ENCODE results near the gene CDKL5. TPM values are rescaled to one million over a fixed set of nuclear protein-coding genes. Genes with fewer than 3 reads are reported as not detected.

Gene CDKL5
- total RNA-seq, 2 experiments from 2014 or later, result 2.2 to 2.4 TPM

DNA sequence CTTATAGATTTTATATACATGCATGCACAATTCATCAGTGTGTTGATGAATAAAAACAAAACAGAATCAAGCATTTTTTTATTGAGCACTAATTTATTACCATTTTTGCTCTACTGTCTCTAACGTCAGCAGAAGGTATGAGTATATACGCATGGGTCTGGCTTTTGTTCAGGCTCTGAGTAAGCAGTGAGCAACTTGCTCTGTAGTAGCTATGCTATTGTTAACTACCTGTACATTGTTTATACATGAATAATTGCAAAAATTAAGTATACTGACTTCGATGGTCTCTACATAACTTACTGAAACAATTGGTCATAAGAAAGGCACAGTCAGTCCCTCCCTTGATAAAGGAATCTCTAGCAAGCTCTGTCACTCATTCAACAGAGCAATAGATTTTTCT is 123.6 kb downstream of the CDKL5 start:
- H3K27me3 Mint-ChIP-seq, result no peaks in the 10 kb centered on the region
- intact Hi-C loops (cut with DNase I, micrococcal nuclease), result no loop called here
- H3K9me3 ChIP-seq (ENCODE audit: control insufficient read depth in 1 of 2, insufficient read depth in 1 of 2, low read length in 2 of 2), result no peaks in the 10 kb centered on the region
- no peak overlapping the region for H3K4me3 ChIP-seq (ENCODE audit: low read length)
- no peak overlapping the region for H3K4me3 Mint-ChIP-seq
- ChIA-PET CTCF (no interaction called here), POLR2A (no interaction called here)
- H3K36me3 Mint-ChIP-seq (ENCODE audit: low read depth), result no peaks in the 10 kb centered on the region
- DNase-seq (no peak), ATAC-seq (ENCODE audit: poor library complexity) (no peak)
- H3K4me1 Mint-ChIP-seq (ENCODE audit: low read depth), result no peaks in the 10 kb centered on the region
- H3K9me3 Mint-ChIP-seq, result no peaks in the 10 kb centered on the region
- no peak overlapping the region for H3K27ac Mint-ChIP-seq
- no peaks in the 10 kb centered on the region for H3K4me1 ChIP-seq (ENCODE audit: insufficient read depth, low read length)
- H3K27me3 ChIP-seq (ENCODE audit: control insufficient read depth in 1 of 2, insufficient read depth in 2 of 2, low read length in 2 of 2), result no peaks in the 10 kb centered on the region
- no peak overlapping the region for H3K27ac ChIP-seq (ENCODE audit: low read depth in 1 of 2, low read length in 2 of 2)
- TF ChIP-seq, protein P1, sequence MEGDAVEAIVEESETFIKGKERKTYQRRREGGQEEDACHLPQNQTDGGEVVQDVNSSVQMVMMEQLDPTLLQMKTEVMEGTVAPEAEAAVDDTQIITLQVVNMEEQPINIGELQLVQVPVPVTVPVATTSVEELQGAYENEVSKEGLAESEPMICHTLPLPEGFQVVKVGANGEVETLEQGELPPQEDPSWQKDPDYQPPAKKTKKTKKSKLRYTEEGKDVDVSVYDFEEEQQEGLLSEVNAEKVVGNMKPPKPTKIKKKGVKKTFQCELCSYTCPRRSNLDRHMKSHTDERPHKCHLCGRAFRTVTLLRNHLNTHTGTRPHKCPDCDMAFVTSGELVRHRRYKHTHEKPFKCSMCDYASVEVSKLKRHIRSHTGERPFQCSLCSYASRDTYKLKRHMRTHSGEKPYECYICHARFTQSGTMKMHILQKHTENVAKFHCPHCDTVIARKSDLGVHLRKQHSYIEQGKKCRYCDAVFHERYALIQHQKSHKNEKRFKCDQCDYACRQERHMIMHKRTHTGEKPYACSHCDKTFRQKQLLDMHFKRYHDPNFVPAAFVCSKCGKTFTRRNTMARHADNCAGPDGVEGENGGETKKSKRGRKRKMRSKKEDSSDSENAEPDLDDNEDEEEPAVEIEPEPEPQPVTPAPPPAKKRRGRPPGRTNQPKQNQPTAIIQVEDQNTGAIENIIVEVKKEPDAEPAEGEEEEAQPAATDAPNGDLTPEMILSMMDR (IDR thresholded peaks at IDR 0.05), result no peak
- no peaks in the 10 kb centered on the region for H3K36me3 ChIP-seq (ENCODE audit: insufficient read depth, low read length)

DNA sequence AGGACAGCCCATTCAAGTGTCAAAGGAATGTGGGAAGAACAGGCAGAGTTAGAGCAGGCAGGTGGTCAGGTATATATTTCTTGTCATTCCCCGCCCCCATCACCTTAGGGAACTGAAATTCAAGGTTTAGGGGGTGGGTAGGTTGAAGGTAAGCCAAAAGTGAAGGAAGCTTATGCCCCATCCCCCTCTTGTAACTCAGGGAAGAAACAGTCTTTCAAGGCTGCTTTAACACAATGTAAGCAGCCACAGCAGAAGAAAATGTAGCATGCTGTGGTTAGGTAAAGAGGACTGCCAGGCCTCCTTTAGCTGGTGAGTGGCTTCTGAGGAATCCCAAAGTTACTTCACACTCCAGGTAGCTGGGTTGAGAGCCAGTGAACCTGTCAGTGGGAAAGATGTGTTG is 124.2 kb downstream of the CDKL5 start:
- no peaks in the 10 kb centered on the region for H3K4me1 Mint-ChIP-seq (ENCODE audit: low read depth)
- intact Hi-C loops (cut with DNase I, micrococcal nuclease), result no loop called here
- H3K27me3 Mint-ChIP-seq, result no peaks in the 10 kb centered on the region
- TF ChIP-seq, protein P1 (IDR thresholded peaks at IDR 0.05), result no peak
- H3K27ac Mint-ChIP-seq, result no peak overlapping the region
- H3K36me3 Mint-ChIP-seq (ENCODE audit: low read depth), result no peaks in the 10 kb centered on the region
- Histone ChIP-seq H3K27ac (ENCODE audit: low read depth in 1 of 2, low read length in 2 of 2) (no peak overlapping the region), H3K4me1 (ENCODE audit: insufficient read depth, low read length) (no peaks in the 10 kb centered on the region), H3K27me3 (ENCODE audit: control insufficient read depth in 1 of 2, insufficient read depth in 2 of 2, low read length in 2 of 2) (no peaks in the 10 kb centered on the region), H3K4me3 (ENCODE audit: low read length) (no peak overlapping the region), H3K36me3 (ENCODE audit: insufficient read depth, low read length) (no peaks in the 10 kb centered on the region), H3K9me3 (ENCODE audit: control insufficient read depth in 1 of 2, insufficient read depth in 1 of 2, low read length in 2 of 2) (no peaks in the 10 kb centered on the region)
- POLR2A ChIA-PET, result no interaction called here
- ATAC-seq (ENCODE audit: poor library complexity) (no peak), DNase-seq (no peak)
- no peak overlapping the region for H3K4me3 Mint-ChIP-seq
- no peaks in the 10 kb centered on the region for H3K9me3 Mint-ChIP-seq
- CTCF ChIA-PET, result no interaction called here

DNA sequence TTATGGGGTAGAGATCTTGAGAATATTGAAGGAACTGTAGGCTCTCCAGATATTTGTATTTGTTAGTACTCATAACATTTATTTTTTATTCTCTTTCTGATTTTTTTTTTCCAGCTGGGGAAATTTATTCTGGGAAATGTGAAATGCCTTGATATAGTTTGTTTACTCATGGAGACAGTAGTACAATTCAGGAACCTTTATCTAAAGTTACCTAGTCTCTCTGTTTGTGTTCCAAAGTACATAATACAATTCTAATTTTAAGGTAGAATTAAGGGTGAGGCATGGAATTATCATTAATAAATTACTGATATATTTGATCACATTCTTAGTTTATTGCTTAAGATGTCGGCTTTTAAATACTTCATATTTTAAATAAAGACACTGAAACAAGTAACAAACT is 132.5 kb downstream of the CDKL5 start:
- Histone ChIP-seq H3K4me3 (ENCODE audit: low read length) (no peak overlapping the region), H3K9me3 (ENCODE audit: control insufficient read depth in 1 of 2, insufficient read depth in 1 of 2, low read length in 2 of 2) (no peaks in the 10 kb centered on the region), H3K27me3 (ENCODE audit: control insufficient read depth in 1 of 2, insufficient read depth in 2 of 2, low read length in 2 of 2) (no peaks in the 10 kb centered on the region), H3K36me3 (ENCODE audit: insufficient read depth, low read length) (no peaks in the 10 kb centered on the region), H3K27ac (ENCODE audit: low read depth in 1 of 2, low read length in 2 of 2) (no peak overlapping the region), H3K4me1 (ENCODE audit: insufficient read depth, low read length) (no peaks in the 10 kb centered on the region)
- ChIA-PET CTCF (interaction anchor here (1.1 to 1.2 kb wide), 2 partner anchors 14 to 20 kb away, joined by 3 read pairs; no protein-coding TSS in a partner anchor), POLR2A (no interaction called here)
- no peaks in the 10 kb centered on the region for H3K27me3 Mint-ChIP-seq
- intact Hi-C loops (cut with DNase I, micrococcal nuclease), result no loop called here
- DNase-seq (no peak), ATAC-seq (ENCODE audit: poor library complexity) (no peak)
- H3K4me1 Mint-ChIP-seq (ENCODE audit: low read depth), result no peaks in the 10 kb centered on the region
- no peak overlapping the region for H3K27ac Mint-ChIP-seq
- H3K9me3 Mint-ChIP-seq, result no peaks in the 10 kb centered on the region
- TF ChIP-seq, protein P1 (IDR thresholded peaks at IDR 0.05), result no peak
- no peak overlapping the region for H3K4me3 Mint-ChIP-seq
- H3K36me3 Mint-ChIP-seq (ENCODE audit: low read depth), result no peaks in the 10 kb centered on the region
